Neural progenitor cell (in vitro differentiated cells): Measurements from ENCODE around the gene BCKDHB. TPM values are rescaled to one million over a fixed set of nuclear protein-coding genes. Genes with fewer than 3 reads are reported as not detected.
A peak's percentile ranks its signal among the peaks of the same experiment; 100 is the strongest.
"Not testable (repeated sequence)": the region's sequence is repeated elsewhere in the genome, so short reads cannot be mapped to it uniquely, and the experiment has no call there.

Source experiments
- DNase-seq: peaks from one replicate; pipeline ENCODE4 v3.0.0-alpha.2; 2016; ENCODE audit warnings: low spot score
- H2AFZ ChIP-seq: fragments of 200-600 bp; sonication (generic); replicated peaks from 2 replicates; pipeline ENCODE4 v1.6.1; 2016; ENCODE audit warnings: antibody characterized with exemption
- H3F3A ChIP-seq: fragments of 200-600 bp; sonication (generic); 2 replicates; pipeline ENCODE4 v1.6.1; 2016; ENCODE audit warnings: antibody characterized with exemption, low read depth
- H3K27ac ChIP-seq: fragments of 200-600 bp; sonication (generic); 2 replicates; pipeline ENCODE4 v1.5.1; 2016; ENCODE audit warnings: mild to moderate bottlenecking
- H3K27me3 ChIP-seq: fragments of 200-600 bp; sonication (generic); 2 replicates; pipeline ENCODE4 v1.6.1; 2016; ENCODE audit warnings: mild to moderate bottlenecking, moderate library complexity
- H3K36me3 ChIP-seq: fragments of 200-600 bp; sonication (generic); 2 replicates; pipeline ENCODE4 v1.5.1; 2016
- H3K4me1 ChIP-seq: fragments of 200-600 bp; sonication (generic); 2 replicates; pipeline ENCODE4 v1.6.1; 2016; ENCODE audit warnings: mixed run types
- H3K4me2 ChIP-seq: fragments of 200-600 bp; sonication (generic); 2 replicates; pipeline ENCODE4 v1.6.1; 2016
- H3K4me3 ChIP-seq: fragments of 200-600 bp; sonication (generic); 2 replicates; pipeline ENCODE4 v1.5.1; 2016
- H3K79me2 ChIP-seq: fragments of 200-600 bp; sonication (generic); 2 replicates; pipeline ENCODE4 v1.6.1; 2016; ENCODE audit warnings: low read depth
- H3K9ac ChIP-seq: fragments of 200-600 bp; sonication (generic); 2 replicates; pipeline ENCODE4 v1.6.1; 2016
- H3K9me3 ChIP-seq: fragments of 200-600 bp; sonication (generic); 2 replicates; pipeline ENCODE4 v1.5.1; 2016; ENCODE audit warnings: low read depth
- H4K20me1 ChIP-seq: fragments of 200-600 bp; sonication (generic); 2 replicates; pipeline ENCODE4 v1.6.1; 2016; ENCODE audit warnings: low read depth
- H3K27ac Mint-ChIP-seq: 3 replicates; pipeline ENCODE4 v1.8.0; 2021; ENCODE audit warnings: mixed read lengths
- H3K27me3 Mint-ChIP-seq: 2 replicates; pipeline ENCODE4 v1.8.0; 2022; ENCODE audit warnings: low read depth, mild to moderate bottlenecking, inconsistent platforms, moderate library complexity, mixed read lengths; ENCODE audit not compliant: insufficient read depth
- H3K36me3 Mint-ChIP-seq: 3 replicates; pipeline ENCODE4 v1.8.0; 2021; ENCODE audit warnings: mixed read lengths
- H3K4me1 Mint-ChIP-seq: 3 replicates; pipeline ENCODE4 v1.8.0; 2021; ENCODE audit warnings: mixed read lengths
- H3K4me3 Mint-ChIP-seq: 3 replicates; pipeline ENCODE4 v1.8.0; 2021; ENCODE audit warnings: mild to moderate bottlenecking, moderate library complexity, mixed read lengths
- H3K9me3 Mint-ChIP-seq: 3 replicates; pipeline ENCODE4 v1.8.0; 2020; ENCODE audit warnings: mixed read lengths
- EZH2 ChIP-seq: fragments of 200-600 bp; sonication (generic); IDR thresholded peaks from 2 replicates; pipeline ENCODE4 v1.6.1; 2017; ENCODE audit warnings: antibody characterized with exemption, mild to moderate bottlenecking, moderate library complexity
- EZH2phosphoT487 ChIP-seq: fragments of 200-600 bp; sonication (generic); IDR thresholded peaks from 2 replicates; pipeline ENCODE4 v1.6.1; 2017; ENCODE audit warnings: antibody characterized with exemption
- total RNA-seq: library from RNA; depleted of rRNA; stranded (reverse); fragments of >200 nt; gene quantifications from 2 replicates; pipeline ENCODE4 v1.2.3, GENCODE V29; 2015; ENCODE audit warnings: low replicate concordance
- TF ChIP-seq, protein P1 (sequence below): fragments of 200-600 bp; sonication (generic); IDR thresholded peaks from 2 replicates; pipeline ENCODE4 v1.5.1; 2017; ENCODE audit warnings: antibody characterized with exemption, mild to moderate bottlenecking

Gene BCKDHB
- total RNA-seq, 1 donor from 2014 or later: 48.2 TPM

GRCh38 chr6:80105972-80106417, 476 bp upstream of the BCKDHB start:
- Histone ChIP-seq H3K4me1 (peaks cover 13% of the 10 kb centered on the region), H3K36me3 (no peaks in the 10 kb centered on the region), H3K4me2 (peak overlapping the region; percentile 74), H3F3A (peaks cover 4% of the 10 kb centered on the region), H3K27me3 (peaks cover 4% of the 10 kb centered on the region), H2AFZ (peak overlapping the region; percentile 85), H3K9ac (no peak overlapping the region), H3K79me2 (peaks cover 43% of the 10 kb centered on the region), H3K4me3 (peak overlapping the region; percentile 99), H4K20me1 (peaks cover 15% of the 10 kb centered on the region), H3K9me3 (no peaks in the 10 kb centered on the region), H3K27ac (no peak overlapping the region)
- TF ChIP-seq, protein P1, sequence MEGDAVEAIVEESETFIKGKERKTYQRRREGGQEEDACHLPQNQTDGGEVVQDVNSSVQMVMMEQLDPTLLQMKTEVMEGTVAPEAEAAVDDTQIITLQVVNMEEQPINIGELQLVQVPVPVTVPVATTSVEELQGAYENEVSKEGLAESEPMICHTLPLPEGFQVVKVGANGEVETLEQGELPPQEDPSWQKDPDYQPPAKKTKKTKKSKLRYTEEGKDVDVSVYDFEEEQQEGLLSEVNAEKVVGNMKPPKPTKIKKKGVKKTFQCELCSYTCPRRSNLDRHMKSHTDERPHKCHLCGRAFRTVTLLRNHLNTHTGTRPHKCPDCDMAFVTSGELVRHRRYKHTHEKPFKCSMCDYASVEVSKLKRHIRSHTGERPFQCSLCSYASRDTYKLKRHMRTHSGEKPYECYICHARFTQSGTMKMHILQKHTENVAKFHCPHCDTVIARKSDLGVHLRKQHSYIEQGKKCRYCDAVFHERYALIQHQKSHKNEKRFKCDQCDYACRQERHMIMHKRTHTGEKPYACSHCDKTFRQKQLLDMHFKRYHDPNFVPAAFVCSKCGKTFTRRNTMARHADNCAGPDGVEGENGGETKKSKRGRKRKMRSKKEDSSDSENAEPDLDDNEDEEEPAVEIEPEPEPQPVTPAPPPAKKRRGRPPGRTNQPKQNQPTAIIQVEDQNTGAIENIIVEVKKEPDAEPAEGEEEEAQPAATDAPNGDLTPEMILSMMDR: peak; percentile 2
- TF ChIP-seq EZH2: no peak
- H3K27ac Mint-ChIP-seq: peak overlapping the region; percentile 80
- no peaks in the 10 kb centered on the region for H3K27me3 Mint-ChIP-seq
- H3K9me3 Mint-ChIP-seq: no peaks in the 10 kb centered on the region
- peaks cover 1% of the 10 kb centered on the region for H3K36me3 Mint-ChIP-seq
- H3K4me3 Mint-ChIP-seq: peak overlapping the region; percentile 99
- H3K4me1 Mint-ChIP-seq: peaks cover 15% of the 10 kb centered on the region
- DNase-seq: no peak

GRCh38 chr6:80122576-80122975, 16.1 kb downstream of the BCKDHB start:
- not testable (repeated sequence) for H3K4me1 Mint-ChIP-seq, H3K27me3 ChIP-seq, H3K36me3 ChIP-seq, H3K4me1 ChIP-seq, H3K27ac Mint-ChIP-seq, H3K4me2 ChIP-seq, H3K27me3 Mint-ChIP-seq, H2AFZ ChIP-seq, H3K4me3 Mint-ChIP-seq, H3F3A ChIP-seq, DNase-seq, H3K4me3 ChIP-seq, H3K27ac ChIP-seq, H3K9me3 ChIP-seq, H4K20me1 ChIP-seq, H3K9ac ChIP-seq
- peaks cover 71% of the 10 kb centered on the region for H3K79me2 ChIP-seq
- Mint-ChIP-seq H3K36me3 (peaks cover 46% of the 10 kb centered on the region), H3K9me3 (peaks cover 54% of the 10 kb centered on the region)

DNA sequence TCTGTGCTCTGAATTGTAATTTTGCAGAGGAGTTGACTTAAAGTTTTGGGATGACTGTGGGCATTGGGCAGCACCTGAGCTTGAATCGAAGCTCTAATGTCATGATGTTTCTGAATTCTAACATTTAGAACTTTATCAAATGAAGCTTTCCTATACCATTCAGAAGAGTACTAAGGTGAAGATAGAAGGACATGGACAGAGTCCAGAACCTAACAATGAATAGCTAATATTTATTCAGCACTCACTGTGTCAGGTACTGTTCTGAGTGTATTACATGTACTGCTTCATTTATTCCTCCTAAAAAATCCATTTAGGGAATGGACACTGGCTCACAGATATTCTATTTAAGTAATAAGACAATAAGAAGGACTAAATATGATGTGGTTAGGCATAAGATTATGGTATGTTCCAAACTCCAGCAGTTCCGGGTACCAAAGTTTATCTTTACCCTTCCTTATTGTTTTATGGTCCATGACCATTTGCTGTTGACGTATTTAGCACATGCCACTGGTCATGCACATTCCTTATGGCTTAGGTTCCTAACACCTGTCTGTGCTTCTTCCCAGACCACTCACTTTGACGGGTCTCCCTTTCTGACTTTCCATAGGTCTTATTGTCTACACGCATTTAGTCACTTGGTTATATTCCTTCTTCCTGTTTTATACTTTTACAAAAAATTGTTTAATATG, 20.3 kb downstream of the BCKDHB start:
- Mint-ChIP-seq H3K9me3 (peaks cover 21% of the 10 kb centered on the region), H3K27ac (no peak overlapping the region), H3K36me3 (peaks cover 30% of the 10 kb centered on the region), H3K4me1 (no peaks in the 10 kb centered on the region), H3K27me3 (no peaks in the 10 kb centered on the region), H3K4me3 (no peak overlapping the region)
- TF ChIP-seq, protein P1: no peak
- TF ChIP-seq EZH2phosphoT487: no peak
- TF ChIP-seq EZH2: no peak
- H3K9me3 ChIP-seq: no peaks in the 10 kb centered on the region
- no peak overlapping the region for H3K4me2 ChIP-seq
- no peak overlapping the region for H3K4me3 ChIP-seq
- H3K9ac ChIP-seq: no peak overlapping the region
- no peak overlapping the region for H2AFZ ChIP-seq
- no peaks in the 10 kb centered on the region for H3K36me3 ChIP-seq
- H4K20me1 ChIP-seq: no peaks in the 10 kb centered on the region
- H3K79me2 ChIP-seq: peaks cover 31% of the 10 kb centered on the region
- H3F3A ChIP-seq: no peaks in the 10 kb centered on the region
- H3K27ac ChIP-seq: no peak overlapping the region
- no peak for DNase-seq
- no peaks in the 10 kb centered on the region for H3K4me1 ChIP-seq
- no peaks in the 10 kb centered on the region for H3K27me3 ChIP-seq

DNA sequence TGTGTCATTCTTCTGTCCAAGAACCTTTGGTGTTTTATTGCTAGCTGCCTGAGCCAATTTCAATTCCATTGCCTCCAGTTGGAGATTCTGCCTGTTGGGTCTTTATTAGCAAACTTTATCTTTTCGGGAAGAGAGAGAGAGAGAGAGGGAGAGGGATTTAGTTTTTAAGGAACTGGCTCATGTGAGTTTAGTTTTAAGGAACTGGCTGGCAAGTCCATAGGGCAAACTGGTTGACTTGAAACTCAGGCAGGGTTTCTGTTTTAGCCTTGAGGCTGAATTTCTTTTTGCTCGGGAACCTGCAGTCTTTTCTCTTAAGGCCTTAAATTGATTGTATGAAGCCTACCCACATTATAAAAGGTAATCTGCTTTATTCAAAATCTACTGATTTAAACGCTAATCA, 23.0 kb downstream of the BCKDHB start:
- Histone ChIP-seq H3F3A (no peaks in the 10 kb centered on the region), H3K27me3 (no peaks in the 10 kb centered on the region), H3K79me2 (peaks cover 11% of the 10 kb centered on the region), H3K4me3 (no peak overlapping the region), H3K9ac (no peak overlapping the region), H2AFZ (no peak overlapping the region), H3K4me1 (no peaks in the 10 kb centered on the region), H3K36me3 (no peaks in the 10 kb centered on the region), H3K27ac (no peak overlapping the region), H3K9me3 (no peaks in the 10 kb centered on the region), H4K20me1 (no peaks in the 10 kb centered on the region), H3K4me2 (no peak overlapping the region)
- peaks cover 11% of the 10 kb centered on the region for H3K4me1 Mint-ChIP-seq
- no peak overlapping the region for H3K27ac Mint-ChIP-seq
- DNase-seq: no peak
- H3K9me3 Mint-ChIP-seq: peaks cover 2% of the 10 kb centered on the region
- TF ChIP-seq EZH2: no peak
- TF ChIP-seq, protein P1: no peak
- TF ChIP-seq EZH2phosphoT487: no peak
- no peaks in the 10 kb centered on the region for H3K27me3 Mint-ChIP-seq
- H3K4me3 Mint-ChIP-seq: no peak overlapping the region
- H3K36me3 Mint-ChIP-seq: peaks cover 21% of the 10 kb centered on the region
